NT2/D1 (cell line): ENCODE results near the gene PKP4.

Experiments used
- SUZ12 ChIP-seq: IDR thresholded peaks from 2 replicates; pipeline ENCODE4 v1.6.1; 2011; ENCODE audit not compliant: insufficient read length, insufficient read depth; ENCODE audit errors: extremely low read depth
- ZNF274 ChIP-seq: IDR thresholded peaks from 2 replicates; pipeline ENCODE4 v1.6.1; 2011; ENCODE audit warnings: mild to moderate bottlenecking, low read depth, low read length

- TF ChIP-seq ZNF274 (no peak), SUZ12 (no peak)
These were observed 29.6 kb downstream of the PKP4 start for GRCh38 chr2:158486150-158486969.
